NCI-H82 treated with DMSO at 0.1 percent for 48 hours (cell line): ENCODE results near the gene NEURL4.

Experiments used
- DNase-seq: peaks from one replicate; lab custom pipeline; 2025; ENCODE audit not compliant: unreplicated experiment; lab: John Stamatoyannopoulos, UW

NEURL4 gene

DNA sequence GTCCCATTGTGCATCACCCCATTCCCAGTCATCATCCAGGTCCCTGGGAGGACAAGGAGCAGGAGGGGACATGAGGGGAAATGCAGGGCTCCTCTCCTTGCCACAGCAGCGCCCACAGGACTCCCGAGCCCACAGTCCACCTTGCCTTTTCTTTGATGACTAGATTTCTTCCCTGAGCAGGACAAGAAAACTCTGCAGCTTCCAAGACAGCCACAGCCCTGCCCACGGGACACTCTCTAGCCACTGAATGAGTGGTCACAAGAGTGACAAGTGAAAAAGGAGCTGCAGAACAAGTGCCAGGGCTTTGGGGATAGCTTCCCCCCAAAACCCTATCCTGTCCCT is 4.7 kb downstream of the NEURL4 start:
- DNase-seq: no peak

DNA sequence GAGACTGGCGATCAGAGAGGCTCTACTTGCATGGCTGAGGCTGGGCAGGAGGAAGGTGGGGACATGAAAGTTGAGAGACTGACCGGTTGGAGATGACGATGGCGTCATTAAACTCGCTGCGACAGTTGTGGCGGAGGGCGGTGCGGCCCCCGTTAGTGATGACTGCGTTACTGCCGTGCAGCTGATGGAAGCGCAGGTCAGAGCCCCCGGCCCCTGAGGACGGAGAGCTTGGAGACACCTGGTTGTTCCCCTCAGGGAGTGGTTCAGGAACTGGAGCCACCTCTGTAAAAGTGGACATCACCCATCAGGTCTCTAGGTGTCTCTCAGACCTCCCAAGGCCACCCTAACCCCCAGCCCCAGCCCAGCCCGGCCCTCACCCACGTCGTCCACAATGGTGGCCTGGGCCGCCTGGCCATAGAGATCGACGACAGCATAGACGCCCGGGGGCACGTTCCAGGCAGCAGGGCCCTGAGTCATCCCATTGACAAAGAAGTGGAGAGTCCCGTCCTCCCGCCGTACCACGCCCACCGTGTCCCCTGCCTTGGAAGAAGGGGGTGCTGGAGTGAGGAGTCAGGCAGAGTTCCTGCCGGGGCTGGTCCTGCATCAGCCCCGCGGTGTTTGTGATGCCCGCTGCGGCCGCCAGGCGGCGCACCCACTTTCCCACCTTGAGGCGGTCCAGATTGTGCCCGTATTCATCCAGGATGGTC is 5.3 kb downstream of the NEURL4 start:
- no peak for DNase-seq

DNA sequence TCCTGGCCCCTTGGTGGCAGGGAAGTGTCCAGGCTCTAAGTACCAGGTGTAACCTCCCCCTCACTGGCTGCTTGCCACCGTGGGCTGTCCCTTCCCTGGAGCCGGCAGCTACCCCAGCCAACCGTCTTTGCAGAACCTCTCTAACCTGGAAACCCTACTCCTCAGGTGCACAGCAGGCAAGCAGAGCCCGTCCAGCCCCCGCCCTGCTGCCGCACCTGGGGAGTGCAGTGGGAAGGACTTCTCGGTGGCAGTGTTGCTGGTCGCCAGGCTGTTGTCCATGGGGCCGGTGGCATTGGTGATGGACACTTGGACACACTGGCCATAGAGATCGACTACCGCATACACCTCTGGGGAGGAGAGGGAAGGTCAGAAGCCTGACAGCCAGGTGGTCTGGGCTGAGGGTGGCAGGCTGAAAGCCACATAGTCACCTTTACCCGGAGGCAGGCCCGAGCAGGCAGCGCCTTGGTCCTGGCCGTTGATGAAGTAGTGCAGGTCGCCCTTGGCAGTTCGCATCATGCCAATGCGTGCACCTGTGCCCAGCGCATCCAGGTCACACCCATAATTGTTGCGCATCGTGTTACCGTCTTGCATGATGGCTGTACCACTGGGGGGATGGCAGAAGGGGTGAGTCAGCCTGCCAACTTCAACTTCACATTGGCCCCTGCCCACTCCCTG is 6.5 kb downstream of the NEURL4 start:
- no peak for DNase-seq

DNA sequence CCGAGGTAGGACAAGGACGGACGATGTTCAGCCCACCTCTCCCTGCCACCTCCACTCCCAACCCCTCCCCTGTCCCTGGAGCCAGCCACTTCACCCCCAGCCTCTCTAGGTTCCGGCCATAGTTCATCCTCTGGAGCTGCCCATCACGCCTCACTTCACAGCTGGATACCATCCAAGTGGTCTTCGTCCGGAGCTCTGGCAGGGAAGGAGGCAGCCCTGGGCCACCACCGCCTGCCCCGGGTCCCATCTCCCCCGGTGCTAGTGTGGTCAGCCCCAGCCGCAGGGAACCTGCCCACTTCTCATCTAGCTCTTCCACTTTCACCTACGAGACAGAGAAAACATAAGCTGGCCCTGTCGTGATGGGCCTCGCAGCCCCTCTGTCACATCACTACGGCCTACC is 7.7 kb downstream of the NEURL4 start:
- no peak for DNase-seq

DNA sequence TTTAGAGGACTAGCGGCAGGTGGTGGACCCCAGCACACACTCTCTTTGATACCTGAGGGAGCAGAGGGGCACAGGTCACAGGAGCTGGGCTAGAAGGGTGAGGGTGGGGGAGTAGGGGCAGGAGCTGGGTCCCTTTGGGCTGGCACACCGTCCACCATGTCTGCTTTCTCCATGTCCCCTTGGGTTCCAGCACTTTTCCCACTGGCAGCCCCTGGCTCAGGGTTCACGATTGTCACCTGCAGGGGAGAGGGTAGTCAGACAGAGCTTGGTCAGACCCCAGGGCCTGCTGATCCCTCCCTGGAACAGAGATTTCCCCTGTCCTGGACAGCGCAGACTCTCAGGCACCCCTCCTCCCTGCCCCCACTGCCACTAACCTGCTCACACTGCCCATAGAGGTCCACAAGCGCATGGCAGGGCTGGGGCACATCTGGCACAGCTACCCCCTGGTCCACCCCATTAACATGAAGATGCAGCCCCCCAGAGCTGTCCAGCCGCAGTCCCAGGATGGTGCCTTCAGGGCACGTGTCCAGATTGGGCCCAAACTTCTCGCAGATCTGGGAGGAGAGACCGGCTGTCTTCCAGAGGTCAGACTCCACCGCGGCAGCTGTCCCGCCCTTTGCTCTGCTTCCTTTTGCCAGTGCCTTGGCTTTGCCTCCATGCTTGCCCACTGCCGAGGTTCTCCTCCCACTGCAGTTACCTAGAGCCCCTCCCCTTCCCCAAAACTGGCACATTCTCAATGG is 10.8 kb downstream of the NEURL4 start:
- DNase-seq: no peak

DNA sequence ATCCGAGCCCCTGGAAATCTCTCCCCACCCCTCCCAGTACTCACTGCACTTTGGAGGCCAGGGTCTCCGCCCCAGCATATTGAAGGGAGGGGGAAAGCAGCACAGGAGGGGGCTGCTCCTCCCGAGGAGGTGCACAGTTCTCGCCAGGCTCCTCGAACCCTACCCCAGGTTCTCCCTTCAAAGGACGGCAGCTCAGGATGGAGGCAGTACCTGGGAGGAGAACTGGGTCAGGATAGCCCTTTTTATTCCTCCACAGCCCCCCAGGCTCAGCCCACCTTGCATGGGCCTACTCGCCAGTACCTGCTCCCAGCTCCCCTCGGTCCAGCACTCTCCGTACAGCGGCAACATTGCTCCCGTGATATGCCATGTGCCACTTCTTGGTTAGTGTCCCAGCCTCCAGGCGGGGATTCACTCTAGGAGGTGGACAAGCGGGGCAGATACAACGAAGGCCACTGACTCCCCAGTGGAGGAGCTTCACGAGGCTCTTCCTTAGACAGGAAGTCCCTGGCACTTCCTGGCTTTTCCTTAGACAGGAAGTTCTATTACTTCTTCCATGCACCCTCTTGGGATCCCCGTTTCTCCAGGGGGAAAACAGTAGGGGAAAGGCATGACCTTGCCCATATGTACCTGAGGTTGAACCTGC is 11.9 kb downstream of the NEURL4 start:
- no peak for DNase-seq

DNA sequence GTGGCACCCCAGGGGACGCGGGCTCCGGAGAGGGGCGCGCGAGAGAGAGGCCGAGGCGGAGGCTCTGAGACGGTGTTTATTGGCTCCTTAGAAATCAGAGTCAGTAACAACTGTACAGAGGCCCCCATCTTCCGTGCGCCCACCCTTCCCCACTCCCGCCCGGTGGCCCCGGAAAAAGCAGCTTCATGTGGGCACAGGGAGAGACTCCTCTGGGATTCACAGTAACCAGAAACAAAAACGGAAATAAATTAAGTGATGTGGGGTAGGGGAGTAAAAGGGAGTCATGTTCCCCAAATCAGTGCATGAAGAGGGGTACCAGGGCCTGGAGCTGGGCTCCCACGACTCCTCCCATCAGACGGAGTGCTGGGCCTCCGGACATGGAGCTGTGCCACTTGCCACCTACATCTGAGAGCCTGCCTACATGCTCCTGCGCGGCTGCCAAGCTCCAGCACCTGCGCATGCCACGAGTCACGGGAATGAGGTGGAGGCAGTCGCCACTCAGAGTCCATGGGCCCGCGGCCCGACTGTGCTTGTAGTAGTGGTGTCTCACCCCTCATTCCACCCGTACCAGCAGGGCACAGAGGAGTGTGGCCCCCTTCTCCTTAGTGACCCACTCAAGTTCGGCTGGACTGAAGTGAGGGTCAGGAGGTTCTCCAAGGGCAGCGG is 13.4 kb downstream of the NEURL4 start:
- DNase-seq: no peak

DNA sequence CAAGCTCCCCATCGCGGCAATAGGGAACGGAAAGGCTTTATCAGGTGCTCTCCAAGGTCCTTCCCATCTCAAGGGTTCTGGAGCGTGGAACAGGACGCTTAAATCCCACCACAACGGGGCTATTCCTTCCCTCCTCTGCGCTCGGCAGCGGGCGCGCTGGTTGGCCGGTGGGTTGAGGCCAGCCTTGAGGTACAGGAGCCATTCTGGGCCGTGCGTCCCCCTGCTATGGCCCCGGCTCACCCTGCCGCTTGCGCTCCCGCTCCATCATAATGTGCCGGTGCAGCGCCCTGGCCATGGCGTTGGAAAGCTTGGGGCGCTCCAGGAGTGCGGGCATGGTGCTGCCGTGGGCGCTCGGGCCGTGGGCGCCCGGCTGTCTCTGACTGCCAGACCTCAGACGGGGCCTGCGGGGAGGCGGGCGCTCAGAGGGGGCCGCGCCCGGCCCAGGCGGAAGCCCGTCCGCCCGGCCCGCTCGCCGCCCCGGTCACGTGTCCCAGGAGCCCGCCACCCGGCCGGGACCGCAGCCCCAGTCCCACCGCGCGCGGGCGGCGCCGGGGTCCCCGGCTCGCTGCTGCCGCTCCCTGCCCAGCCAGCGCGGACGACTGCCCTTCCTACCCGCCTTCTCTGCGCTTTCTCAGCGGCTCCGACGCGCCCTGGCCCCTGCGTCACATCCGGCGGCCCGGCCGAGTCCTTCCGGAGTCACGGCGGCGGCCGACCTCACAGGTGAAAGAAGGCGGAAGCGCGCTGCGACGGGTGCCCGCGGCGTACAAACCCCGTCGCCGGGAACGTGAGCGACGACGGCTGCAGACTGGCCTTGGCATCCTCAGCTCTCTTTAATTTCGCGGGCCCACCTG is 14.2 kb downstream of the NEURL4 start, which contains the start of gene GPS2:
Gene GPS2 (minus strand): TSS at position 642 of the 851 bp plus-strand sequence. CDS start 308 bp downstream, at position 334.
- peak; percentile 59 for DNase-seq

DNA sequence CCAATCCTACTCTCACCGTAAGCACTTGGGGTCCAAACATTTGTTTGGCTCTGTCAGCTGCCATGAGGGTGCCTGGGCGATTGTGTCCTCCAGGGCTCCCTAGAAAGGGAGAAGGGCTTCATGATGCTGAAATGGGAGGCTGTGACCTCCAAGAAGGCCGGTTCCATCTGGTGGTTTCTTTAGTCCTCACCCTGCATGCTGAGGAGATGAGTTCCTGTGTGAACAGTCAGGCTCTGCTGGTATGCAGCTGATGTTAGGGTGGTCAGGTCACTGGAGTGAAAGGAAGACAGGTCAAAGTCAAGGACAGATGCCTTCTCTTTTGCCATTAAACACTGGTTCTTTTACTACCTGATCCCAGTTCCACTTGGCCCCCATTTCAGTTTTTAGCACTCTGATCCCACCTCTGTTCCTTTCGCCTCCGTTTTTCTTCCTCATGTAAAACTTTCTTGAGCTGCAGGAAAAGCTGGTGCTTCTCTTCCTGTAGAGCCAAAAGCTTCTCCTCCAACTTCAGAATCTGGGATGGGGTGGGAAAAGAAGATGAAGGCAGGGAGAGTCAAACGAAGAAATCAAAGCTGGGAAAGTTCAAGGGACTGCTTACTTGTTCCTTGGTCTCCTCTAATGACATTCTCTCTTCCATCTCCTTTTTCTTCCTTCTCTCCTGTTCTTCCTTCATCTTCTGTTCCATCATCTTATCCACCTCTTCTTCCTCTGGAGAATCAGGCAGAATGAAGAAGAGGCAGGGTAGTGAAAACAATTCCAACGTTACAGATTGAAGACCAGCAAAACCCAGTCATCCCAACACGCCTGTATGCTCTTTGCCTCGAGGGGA is 15.0 kb downstream of the NEURL4 start:
- DNase-seq: no peak

DNA sequence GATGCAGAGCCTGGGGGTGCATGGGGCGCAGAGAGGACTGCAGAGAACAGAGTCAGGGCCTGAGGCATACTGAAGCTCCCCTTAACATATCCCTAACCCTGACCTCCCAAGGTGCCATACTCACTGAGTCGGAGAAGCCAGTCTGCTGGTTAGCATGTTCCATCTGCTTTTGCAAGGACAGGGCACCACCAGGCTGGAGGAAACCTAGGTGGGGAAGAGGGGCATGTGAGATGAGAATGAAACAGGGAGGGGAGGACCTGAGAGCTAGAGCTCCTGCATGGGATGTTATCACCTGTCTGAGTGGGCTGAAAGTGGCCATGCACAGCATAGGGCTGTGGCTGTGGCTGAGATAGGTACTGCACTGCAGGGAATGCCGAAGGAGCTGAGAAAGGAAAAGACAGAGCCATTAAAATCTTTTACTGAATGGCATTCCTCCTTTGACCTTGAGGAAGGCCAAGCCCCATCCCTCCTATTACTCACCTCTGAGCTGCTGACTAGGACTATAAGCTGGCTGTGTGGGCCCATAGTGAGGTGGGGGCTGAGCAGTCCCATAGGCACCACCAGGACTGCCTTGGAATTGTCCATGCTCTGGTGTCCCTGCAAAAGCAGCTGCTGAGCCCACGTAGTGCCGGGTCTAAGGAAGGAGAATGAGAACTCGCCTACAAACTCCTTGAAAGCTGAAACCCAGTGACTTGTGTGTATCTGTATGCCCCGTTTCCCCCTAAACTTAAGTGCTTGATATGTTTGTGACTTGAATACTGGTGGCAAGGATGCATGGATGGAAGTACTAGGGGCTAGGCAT is 15.8 kb downstream of the NEURL4 start:
- DNase-seq: peak; percentile 17

DNA sequence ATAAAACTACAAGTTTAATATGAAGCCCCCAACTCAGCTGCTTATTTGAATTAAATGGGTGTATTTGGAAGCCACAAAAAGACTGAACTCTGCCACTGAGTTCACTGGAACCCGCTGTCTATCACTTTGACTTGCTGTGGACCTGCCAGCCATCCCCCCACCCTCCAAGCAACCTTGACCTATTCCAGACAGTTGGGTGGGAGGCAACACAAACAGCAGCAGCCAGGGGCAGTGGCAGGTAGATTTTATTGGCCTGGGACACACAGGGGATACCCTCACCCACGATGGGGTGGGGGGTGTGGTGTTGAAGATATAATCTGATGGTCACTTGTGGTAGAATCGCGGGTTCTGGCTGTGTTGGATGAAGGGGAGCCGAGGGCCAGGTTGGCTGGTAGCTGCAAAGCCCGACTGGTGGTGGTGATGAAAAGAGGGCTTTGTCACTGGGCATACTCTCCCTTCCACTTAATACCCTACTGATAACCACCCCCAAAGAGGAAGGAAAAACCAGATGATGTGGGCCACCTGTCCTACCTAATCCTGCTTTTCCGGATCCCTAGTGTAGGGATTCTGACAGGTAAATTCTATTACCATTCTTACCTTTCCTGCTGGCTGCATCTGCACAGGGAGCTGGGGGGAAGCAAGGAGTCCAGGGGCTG is 16.6 kb downstream of the NEURL4 start:
- DNase-seq: no peak

DNA sequence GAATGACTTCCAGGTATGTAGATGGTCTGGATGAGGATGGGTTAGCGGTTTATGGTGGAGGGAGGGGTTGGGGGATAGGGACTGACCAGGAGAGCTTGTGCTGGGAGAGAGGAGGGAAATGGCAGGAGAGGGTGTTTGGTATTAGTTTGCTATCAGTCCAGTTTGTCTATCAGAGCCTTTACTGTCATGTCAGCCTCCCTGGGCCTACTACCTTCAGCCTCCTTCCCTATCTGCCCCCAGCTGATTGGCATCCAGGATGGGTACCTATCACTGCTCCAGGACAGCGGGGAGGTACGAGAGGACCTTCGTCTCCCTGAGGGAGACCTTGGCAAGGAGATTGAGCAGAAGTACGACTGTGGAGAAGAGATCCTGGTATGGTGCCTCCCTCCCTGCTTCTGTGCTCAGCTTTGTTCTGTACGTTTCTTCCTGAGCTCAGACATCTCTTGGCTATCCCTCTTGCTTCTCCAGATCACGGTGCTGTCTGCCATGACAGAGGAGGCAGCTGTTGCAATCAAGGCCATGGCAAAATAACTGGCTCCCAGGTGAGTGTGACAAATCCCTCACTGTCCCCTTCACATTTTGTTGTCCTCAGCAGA is 17.9 kb downstream of the NEURL4 start:
- no peak for DNase-seq

DNA sequence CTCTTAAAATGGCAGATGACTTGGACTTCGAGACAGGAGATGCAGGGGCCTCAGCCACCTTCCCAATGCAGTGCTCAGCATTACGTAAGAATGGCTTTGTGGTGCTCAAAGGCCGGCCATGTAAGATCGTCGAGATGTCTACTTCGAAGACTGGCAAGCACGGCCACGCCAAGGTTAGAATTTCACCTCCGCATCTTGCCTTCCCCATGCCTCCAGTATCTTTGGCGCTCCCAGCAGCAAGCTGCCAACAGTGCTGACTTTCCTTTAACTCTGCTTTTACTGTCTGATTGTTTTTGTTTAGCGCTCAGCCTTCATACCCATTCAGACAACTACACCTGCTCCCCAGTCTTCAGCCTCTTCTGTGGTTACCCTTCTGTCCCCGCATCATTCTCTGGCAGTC is 19.5 kb downstream of the NEURL4 start:
- DNase-seq: no peak

DNA sequence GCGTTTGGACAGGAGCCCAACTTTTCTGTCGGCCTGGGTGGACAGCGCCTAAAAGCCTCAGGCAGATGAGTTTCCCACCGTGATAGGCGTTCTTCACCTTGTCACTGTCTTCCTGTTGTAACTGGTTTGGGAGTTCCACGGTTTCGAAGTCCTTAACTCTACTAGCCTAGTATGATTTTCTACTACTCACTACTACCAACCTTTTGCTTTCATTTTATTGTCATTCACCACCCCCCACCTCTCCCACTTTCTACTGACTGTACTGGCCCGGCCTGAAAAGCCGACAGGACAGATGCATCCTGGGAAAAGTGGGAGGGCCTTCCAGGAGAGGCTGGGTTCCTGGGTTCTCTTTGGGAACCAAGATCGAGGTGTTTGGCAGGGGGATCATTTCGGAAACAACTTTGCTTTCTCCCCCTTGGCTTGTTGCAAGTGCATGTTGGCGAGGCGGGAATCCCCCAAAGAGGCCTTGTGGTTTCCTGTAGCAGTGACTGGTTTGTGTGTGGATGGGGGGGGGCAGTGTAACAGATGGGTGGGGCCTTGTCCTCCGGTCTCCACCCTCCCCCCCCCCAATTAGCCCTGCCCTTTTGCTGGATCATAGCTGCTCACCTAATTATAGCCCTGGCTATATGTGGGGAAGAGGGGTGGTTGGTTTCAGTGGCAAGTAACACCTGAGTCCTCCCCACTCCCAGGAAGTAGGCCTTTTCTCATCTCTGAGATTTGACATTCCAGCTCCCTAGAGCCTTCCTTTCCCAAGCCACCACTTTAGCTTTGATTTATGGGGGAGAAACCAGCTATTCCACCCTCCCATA is 20.3 kb downstream of the NEURL4 start:
- peak; percentile 60 for DNase-seq

DNA sequence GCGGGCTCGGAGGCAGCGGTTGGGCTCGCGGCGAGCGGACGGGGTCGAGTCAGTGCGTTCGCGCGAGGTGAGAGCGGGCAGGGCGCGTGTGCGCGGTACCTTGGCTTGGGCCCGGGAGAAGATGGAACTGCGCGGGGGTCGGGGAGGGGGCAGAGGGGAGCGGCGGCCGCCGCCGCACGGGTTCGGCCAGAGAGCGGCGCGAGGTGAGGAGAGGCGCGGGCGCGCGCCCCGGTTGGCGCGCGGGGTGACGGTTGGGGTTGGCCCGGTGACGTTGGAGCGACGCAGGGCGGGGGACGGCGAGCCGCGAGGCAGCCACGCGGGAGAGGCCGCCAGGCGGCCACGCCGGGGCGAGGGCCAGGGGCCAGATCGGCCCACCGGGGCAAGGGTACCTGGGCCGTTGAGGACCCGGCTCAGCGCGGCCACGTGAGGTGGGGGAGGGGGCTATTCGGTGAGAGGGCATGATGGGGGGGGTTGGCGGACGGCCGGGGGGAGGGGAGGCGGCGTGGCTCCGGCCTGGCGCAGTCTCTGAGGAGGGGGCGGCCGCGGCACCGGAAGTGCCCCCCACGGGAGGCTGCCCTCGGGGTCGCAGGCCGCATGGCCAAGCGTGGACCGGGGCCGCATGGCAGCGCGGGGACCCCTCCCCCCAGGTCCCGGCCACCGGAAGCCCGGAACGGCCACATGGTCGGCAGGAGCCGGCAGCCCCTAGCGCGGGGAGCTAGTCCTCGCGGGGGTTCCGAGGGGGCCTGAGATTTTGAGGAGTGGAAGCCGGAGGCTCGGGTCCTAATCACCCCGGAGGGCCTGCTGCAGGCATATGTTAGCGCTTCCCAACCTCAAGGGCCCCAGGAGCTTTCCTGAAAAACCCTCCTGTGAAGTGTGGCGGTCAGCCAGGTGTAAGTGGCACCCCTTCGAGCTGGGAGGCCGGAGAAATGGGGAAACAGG is 21.2 kb downstream of the NEURL4 start:
- DNase-seq: no peak
